Uterus (tissue), 4 donors: ENCODE data around the gene KREMEN1. TPM values are rescaled to one million over a fixed set of nuclear protein-coding genes. Genes with fewer than 3 reads are reported as not detected.

ENCODE experiments used
- DNase-seq, 2 donors: peaks; one replicate each; pipeline ENCODE4 v3.0.0-alpha.2; 2019 to 2020
- H3K27ac ChIP-seq, 2 donors: fragments of 200-600 bp; sonication (generic); 1 replicate in 1 of 2; 2 replicates in 1 of 2; pipeline ENCODE4 v1.5.1; 2016 to 2018
- H3K27me3 ChIP-seq, 2 donors: fragments of 200-600 bp; sonication (generic); one replicate each; pipeline ENCODE4 v1.5.1; 2018 to 2019; ENCODE audit warnings: control low read depth in 1 of 2
- H3K36me3 ChIP-seq, 2 donors: fragments of 200-600 bp; sonication (generic); one replicate each; pipeline ENCODE4 v1.5.1; 2019; ENCODE audit warnings: control low read depth in 1 of 2
- H3K4me1 ChIP-seq, 2 donors: fragments of 200-600 bp; sonication (generic); one replicate each; pipeline ENCODE4 v1.5.1; 2018 to 2019; ENCODE audit warnings: control low read depth in 1 of 2
- H3K4me3 ChIP-seq, 2 donors: fragments of 200-600 bp; sonication (generic); 1 replicate in 1 of 2; 2 replicates in 1 of 2; pipeline ENCODE4 v1.5.1; 2018 to 2019; ENCODE audit warnings: mild to moderate bottlenecking in 1 of 2
- H3K9me3 ChIP-seq, 2 donors: fragments of 200-600 bp; sonication (generic); one replicate each; pipeline ENCODE4 v1.5.1; 2019; ENCODE audit warnings: control low read depth in 1 of 2
- CTCF ChIP-seq, 4 experiments: fragments of 200-600 bp in 2 of 4; fragments of 450-650 bp in 2 of 4; sonication (generic) in 2 of 4; IDR thresholded peaks; one replicate each; pipeline ENCODE4 v1.5.1; 2016 to 2019; ENCODE audit warnings: antibody characterized with exemption in 4 of 4, mild to moderate bottlenecking in 2 of 4, moderate library complexity in 1 of 4
- POLR2A ChIP-seq, 2 donors: fragments of 450-650 bp; IDR thresholded peaks; one replicate each; pipeline ENCODE4 v1.6.1; 2016; ENCODE audit warnings: antibody characterized with exemption in 2 of 2, mild to moderate bottlenecking in 1 of 2, moderate library complexity in 1 of 2
- intact Hi-C: fragments of 100-400 bp; cut with DNase I; formaldehyde crosslinking; loops from one replicate; pipeline ENCODE4 v1.15.1; 2023; ENCODE audit warnings: low total_unique reads
- total RNA-seq, 4 donors: library from RNA; depleted of rRNA in 3 of 4; stranded (reverse); fragments of >200 nt in 3 of 4; gene quantifications; one replicate each; pipeline versions ENCODE4 v1.1.0 to v1.2.4, GENCODE V29; 2014 to 2023
- donor health status: DM: yes; HTN: yes; CAD: no.

KREMEN1 gene
- total RNA-seq, 4 donors from 2014 or later = 5.9 to 25.1 (median 10.2) TPM

GRCh38 chr22:29078036-29078868 lies 5.4 kb downstream of the KREMEN1 start:
- intact Hi-C loops = no loop called here
- H3K4me1 ChIP-seq = no peaks in the 10 kb centered on the region
- no peak for TF ChIP-seq POLR2A (IDR thresholded peaks at IDR 0.05)
- TF ChIP-seq CTCF (IDR thresholded peaks at IDR 0.05) = no peak
- H3K9me3 ChIP-seq = no peaks in the 10 kb centered on the region
- H3K36me3 ChIP-seq = no peaks in the 10 kb centered on the region
- no peaks in the 10 kb centered on the region for H3K27me3 ChIP-seq
- peak overlapping the region in 1 of 2 donors; percentile 33 for H3K27ac ChIP-seq
- no peak overlapping the region for H3K4me3 ChIP-seq
- no peak for DNase-seq

- intact Hi-C loops = no loop called here
- Histone ChIP-seq H3K36me3 (no peaks in the 10 kb centered on the region), H3K4me3 (no peak overlapping the region), H3K27me3 (no peaks in the 10 kb centered on the region), H3K4me1 (no peaks in the 10 kb centered on the region), H3K9me3 (no peaks in the 10 kb centered on the region), H3K27ac (peak overlapping the region in 1 of 2 donors; percentile 33)
- TF ChIP-seq POLR2A (IDR thresholded peaks at IDR 0.05) (no peak), CTCF (IDR thresholded peaks at IDR 0.05) (no peak)
- DNase-seq = no peak
Measured at GRCh38 chr22:29078869-29079207, 6.0 kb downstream of the KREMEN1 start.

- TF ChIP-seq CTCF (IDR thresholded peaks at IDR 0.05) = no peak
- no peak for TF ChIP-seq POLR2A (IDR thresholded peaks at IDR 0.05)
- Histone ChIP-seq H3K27ac (peak overlapping the region in 1 of 2 donors; percentile 33), H3K4me1 (no peaks in the 10 kb centered on the region), H3K9me3 (no peaks in the 10 kb centered on the region), H3K36me3 (no peaks in the 10 kb centered on the region), H3K4me3 (no peak overlapping the region), H3K27me3 (no peaks in the 10 kb centered on the region)
- DNase-seq = no peak
- intact Hi-C loops = no loop called here
Measured at GRCh38 chr22:29079218-29079901, 6.5 kb downstream of the KREMEN1 start.

GRCh38 chr22:29080106-29080975 lies 7.5 kb downstream of the KREMEN1 start:
- TF ChIP-seq POLR2A (IDR thresholded peaks at IDR 0.05) (no peak), CTCF (IDR thresholded peaks at IDR 0.05) (no peak)
- no peak overlapping the region for H3K27ac ChIP-seq
- no peaks in the 10 kb centered on the region for H3K4me1 ChIP-seq
- H3K27me3 ChIP-seq = no peaks in the 10 kb centered on the region
- intact Hi-C loops = no loop called here
- no peak for DNase-seq
- H3K36me3 ChIP-seq = no peaks in the 10 kb centered on the region
- no peak overlapping the region for H3K4me3 ChIP-seq
- H3K9me3 ChIP-seq = no peaks in the 10 kb centered on the region
